Upper lobe of left lung (tissue), 4 donors: ENCODE data around the gene ASB2.

Experiments used
- CTCF ChIP-seq, 6 experiments: fragments of 450-650 bp in 4 of 6; fragments of 200-600 bp in 2 of 6; sonication (generic) in 2 of 6; IDR thresholded peaks; one replicate each; pipeline ENCODE4 v1.5.1; 2016 to 2019; ENCODE audit warnings: antibody characterized with exemption in 6 of 6
- POLR2A ChIP-seq, 4 donors: fragments of 450-650 bp; IDR thresholded peaks; one replicate each; pipeline ENCODE4 v1.5.1; 2016 to 2017; ENCODE audit warnings: antibody characterized with exemption in 4 of 4, mild to moderate bottlenecking in 2 of 4
- POLR2AphosphoS5 ChIP-seq, 2 donors: sonication (generic); formaldehyde crosslinking; IDR thresholded peaks; one replicate each; pipeline ENCODE4 v1.5.1; 2017; ENCODE audit warnings: antibody characterized with exemption in 2 of 2

GRCh38 chr14:93891756-93892504 lies 84.4 kb downstream of the ASB2 start:
- TF ChIP-seq CTCF (IDR thresholded peaks at IDR 0.05) = no peak
- no peak for TF ChIP-seq POLR2AphosphoS5 (IDR thresholded peaks at IDR 0.05)
- no peak for TF ChIP-seq POLR2A (IDR thresholded peaks at IDR 0.05)
